Ectodermal cell (in vitro differentiated cells): Measurements from ENCODE around the gene PGS1.

Experiments
- H3K27ac ChIP-seq: 2 replicates; pipeline ENCODE4 v1.7.0; 2013; ENCODE audit warnings: mild to moderate bottlenecking, low read depth, low read length; ENCODE audit not compliant: insufficient read depth, poor library complexity, severe bottlenecking
- H3K27me3 ChIP-seq: 2 replicates; pipeline ENCODE4 v1.7.0; 2013; ENCODE audit warnings: mild to moderate bottlenecking, low read length; ENCODE audit not compliant: insufficient read depth, control insufficient read depth, poor library complexity, severe bottlenecking
- H3K36me3 ChIP-seq: one replicate; pipeline ENCODE4 v1.7.0; 2013; ENCODE audit warnings: low read length; ENCODE audit not compliant: control insufficient read depth, insufficient read depth
- H3K4me1 ChIP-seq: one replicate; pipeline ENCODE4 v1.7.0; 2013; ENCODE audit warnings: low read length; ENCODE audit not compliant: control insufficient read depth, insufficient read depth
- H3K4me3 ChIP-seq: 2 replicates; pipeline ENCODE4 v1.7.0; 2013; ENCODE audit warnings: low read depth, low read length, control low read depth; ENCODE audit not compliant: insufficient read depth
- H3K9me3 ChIP-seq: 2 replicates; pipeline ENCODE4 v1.7.0; 2013; ENCODE audit warnings: mild to moderate bottlenecking, low read length, moderate library complexity; ENCODE audit not compliant: control insufficient read depth
- WGBS, 2 experiments: methylation state at CpG; one replicate each; pipeline ENCODE4 v1.1.7; 2013; ENCODE audit warnings: missing lambda C conversion rate in 2 of 2; 5-methylcytosine and 5-hydroxymethylcytosine counted together

PGS1 gene

DNA sequence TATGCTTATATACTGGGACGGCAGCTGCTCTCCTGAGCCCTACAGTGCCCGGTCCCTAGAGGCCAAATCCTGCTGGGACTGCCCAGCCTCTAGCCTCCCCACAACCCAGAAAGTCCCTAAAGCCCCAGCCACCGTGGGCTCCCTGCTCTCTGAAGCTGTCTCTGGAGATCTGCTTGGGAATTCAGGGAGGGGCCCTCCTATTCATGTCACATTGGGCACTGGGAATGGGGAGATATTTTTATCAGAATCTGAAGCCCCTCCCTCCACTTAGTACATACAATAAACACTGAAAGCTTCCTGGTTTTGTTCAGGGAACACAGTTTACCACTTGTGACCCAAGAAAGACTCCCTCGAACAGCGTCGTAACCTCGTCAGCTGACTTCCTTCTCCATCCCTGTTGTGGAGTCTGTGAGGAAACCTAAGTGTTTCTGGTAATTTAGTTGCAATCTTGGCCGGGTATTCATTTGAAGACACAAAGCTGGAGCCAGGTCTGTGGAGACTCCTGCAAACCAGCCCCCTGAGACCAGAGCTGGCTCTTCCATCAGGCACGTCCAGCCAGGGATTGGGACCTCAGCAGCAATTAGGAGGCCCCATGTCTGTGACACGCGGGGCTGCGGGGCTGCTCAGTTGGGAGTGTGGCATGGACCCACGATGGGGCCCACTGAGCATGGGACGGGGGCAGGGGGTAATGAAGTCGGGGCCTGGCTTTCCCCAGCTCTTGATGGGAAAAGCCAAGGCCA, 38.5 kb downstream of the PGS1 start:
- H3K36me3 ChIP-seq = peaks cover 6% of the 10 kb centered on the region
- no peak overlapping the region for H3K27ac ChIP-seq
- WGBS, 2 experiments = 94 to 95% methylated on average over 15 of the region's 15 CpGs
- no peaks in the 10 kb centered on the region for H3K9me3 ChIP-seq
- no peaks in the 10 kb centered on the region for H3K4me1 ChIP-seq
- H3K27me3 ChIP-seq = no peaks in the 10 kb centered on the region
- no peak overlapping the region for H3K4me3 ChIP-seq

DNA sequence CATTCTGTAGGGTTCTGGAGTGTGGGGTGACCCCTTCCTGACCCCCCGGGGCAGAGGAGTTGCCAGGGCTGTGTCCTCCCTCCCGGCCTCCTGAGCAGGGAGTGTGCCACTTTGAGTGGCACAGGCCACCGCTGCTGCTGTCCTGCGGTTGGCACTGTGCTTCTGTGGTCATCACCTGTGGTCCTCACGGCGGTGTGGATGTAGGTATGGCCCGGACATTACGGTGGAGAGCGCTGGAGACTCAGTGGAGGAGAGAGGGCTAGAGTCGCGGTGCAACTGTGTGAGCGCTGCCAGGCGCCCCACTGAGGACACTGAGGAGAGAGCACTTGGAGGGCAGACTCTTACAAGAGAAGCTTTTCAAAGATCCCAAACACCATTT, 39.1 kb downstream of the PGS1 start:
- Histone ChIP-seq H3K4me1 (peaks cover 5% of the 10 kb centered on the region), H3K9me3 (no peaks in the 10 kb centered on the region), H3K4me3 (no peak overlapping the region), H3K36me3 (peaks cover 6% of the 10 kb centered on the region), H3K27ac (no peak overlapping the region), H3K27me3 (no peaks in the 10 kb centered on the region)
- 95 to 98% methylated on average over 13 of the region's 13 CpGs for WGBS, 2 experiments

DNA sequence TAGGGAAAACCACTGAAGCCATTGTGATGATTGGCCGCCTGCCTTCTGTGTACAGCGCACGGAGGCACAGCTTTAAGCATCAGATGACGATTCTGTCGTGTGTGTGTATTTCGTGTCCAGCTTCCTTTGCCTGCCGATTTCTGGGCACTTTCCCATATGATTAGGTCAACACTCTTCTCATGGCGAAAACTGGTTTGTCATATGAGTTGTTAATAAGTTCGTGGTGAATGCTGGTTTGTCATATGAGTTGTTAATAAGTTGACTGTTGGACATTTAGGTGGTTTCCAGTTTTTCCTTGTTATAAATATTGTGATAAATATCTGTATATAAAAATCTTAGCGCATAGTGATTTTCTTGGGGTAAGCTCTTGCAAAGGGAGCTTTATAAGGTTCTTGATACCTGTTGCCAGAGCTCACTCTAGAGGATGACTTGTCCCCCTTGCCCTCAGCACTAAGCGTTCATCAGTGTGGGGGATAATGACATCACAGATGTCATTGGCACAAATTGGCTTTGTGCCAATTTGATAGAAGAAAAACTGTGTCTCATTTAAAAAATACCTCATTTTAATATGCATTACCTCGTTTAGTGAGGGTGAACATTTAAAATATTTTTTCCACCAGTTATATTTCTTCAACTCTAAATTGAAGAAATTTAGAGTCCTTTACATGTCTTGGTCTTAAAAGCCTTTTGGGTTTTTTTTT, 40.0 kb downstream of the PGS1 start:
- Histone ChIP-seq H3K27ac (no peak overlapping the region), H3K9me3 (no peaks in the 10 kb centered on the region), H3K27me3 (no peaks in the 10 kb centered on the region), H3K36me3 (peaks cover 7% of the 10 kb centered on the region), H3K4me3 (no peak overlapping the region), H3K4me1 (peaks cover 5% of the 10 kb centered on the region)
- WGBS, 2 experiments = 89 to 90% methylated on average over 11 to 12 of the region's 12 CpGs

DNA sequence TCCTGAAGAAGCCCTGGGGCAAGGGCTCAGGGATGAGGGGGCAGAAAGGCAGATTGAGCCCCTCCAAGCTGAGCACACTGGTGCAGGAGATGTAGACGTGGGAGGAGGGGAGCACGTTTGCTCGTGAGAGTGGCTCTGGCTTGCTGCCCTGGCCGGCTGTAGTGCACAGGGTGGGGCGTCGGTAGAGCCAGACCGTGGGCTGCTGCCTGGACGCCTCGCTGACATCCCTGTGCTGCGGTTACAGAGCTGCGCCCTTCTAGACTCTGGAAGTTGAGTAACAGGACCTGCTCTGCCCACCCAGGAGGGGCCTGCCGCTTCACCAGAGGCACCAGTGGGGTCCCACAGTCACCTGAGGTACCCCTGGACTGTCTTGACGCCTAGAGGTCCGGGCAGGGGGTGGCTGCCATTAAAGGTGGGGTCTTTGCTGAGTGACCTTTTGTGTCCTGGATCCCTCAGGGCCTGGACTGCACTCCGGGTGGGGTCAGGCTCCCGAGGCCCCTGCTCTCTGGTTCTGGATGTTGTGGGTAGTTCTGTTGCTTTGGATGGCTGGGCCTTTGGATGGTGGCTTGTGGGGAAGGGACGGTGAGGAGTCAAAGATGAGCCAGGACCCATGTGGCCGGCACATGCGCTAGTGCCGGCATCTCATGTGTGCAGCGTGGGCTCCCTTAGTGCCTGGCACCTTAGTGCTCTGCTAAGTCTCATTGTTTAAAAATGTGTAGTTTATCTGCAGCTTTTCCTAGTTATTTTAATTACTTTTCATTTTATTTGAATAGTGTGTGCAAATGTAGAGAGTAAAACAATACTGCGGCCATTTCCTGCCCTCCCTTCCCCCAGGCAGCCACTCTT, 41.7 kb downstream of the PGS1 start:
- Histone ChIP-seq H3K27me3 (no peaks in the 10 kb centered on the region), H3K4me1 (peaks cover 5% of the 10 kb centered on the region), H3K9me3 (no peaks in the 10 kb centered on the region), H3K4me3 (no peak overlapping the region), H3K27ac (no peak overlapping the region), H3K36me3 (peaks cover 24% of the 10 kb centered on the region)
- 95% methylated on average over 22 of the region's 22 CpGs for WGBS, 2 experiments

DNA sequence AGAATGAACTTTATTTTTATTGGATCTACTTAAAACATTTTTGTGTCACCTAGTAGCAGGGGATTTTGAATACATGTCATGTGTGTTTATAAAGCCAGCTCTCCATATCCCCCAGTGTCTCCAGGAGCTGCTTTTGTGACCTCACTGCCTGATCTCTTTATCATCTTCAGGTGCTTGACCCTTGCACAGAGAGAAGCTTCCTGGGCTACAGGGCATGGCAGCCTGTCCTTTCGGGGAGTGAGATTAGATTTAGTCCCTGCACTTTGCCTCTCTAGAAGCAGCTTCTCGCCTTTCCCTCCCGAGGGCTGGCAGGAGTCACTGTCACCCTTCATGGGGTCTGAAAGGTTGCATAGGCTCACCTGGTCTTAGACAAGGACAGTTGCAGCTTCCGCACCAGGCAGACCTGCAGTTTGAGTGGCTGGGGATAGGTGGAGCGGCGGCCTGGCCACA, 42.7 kb downstream of the PGS1 start:
- Histone ChIP-seq H3K9me3 (no peaks in the 10 kb centered on the region), H3K27ac (no peak overlapping the region), H3K36me3 (peaks cover 24% of the 10 kb centered on the region), H3K27me3 (no peaks in the 10 kb centered on the region), H3K4me3 (no peak overlapping the region), H3K4me1 (peaks cover 5% of the 10 kb centered on the region)
- WGBS, 2 experiments = 89 to 93% methylated on average over 6 of the region's 6 CpGs

DNA sequence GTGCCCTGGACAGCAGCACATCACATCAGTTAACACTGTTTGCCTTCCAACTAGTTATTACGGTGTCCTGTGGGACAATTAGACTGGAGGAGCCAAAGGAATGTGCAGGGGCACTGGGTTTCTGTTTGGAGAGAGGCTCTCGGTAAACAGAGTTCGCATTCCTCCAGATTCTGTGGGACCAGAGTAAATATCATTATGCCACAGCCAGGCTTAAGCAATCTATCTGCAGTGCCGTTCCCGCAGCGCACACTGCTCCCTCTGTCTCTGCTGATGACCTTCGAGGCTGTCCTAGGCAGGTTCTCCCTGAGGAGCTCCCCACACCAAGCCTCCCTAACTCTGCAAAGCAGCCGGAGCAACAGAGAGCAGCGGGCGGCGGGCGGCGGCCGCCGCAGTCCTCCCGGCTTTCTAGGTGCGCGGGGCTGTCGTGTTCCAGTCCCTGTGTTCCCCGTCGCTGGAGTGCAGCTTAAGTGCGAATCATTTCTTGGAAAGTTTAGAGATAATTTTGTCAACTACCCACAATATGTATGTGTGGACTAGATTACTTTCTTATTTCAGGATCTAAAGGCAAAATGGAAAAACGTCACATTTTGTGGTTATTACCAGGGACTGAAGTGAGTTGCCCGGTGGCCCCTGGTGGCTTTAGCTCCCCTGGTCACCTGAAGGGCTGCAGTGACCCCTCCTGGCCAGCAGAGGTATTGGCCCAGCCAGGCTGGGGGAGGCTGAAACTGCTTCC, 43.3 kb downstream of the PGS1 start:
- WGBS, 2 experiments = 86% methylated on average over 24 of the region's 24 CpGs
- peaks cover 5% of the 10 kb centered on the region for H3K4me1 ChIP-seq
- no peak overlapping the region for H3K27ac ChIP-seq
- no peaks in the 10 kb centered on the region for H3K9me3 ChIP-seq
- H3K27me3 ChIP-seq = no peaks in the 10 kb centered on the region
- H3K4me3 ChIP-seq = no peak overlapping the region
- H3K36me3 ChIP-seq = peaks cover 24% of the 10 kb centered on the region

GRCh38 chr17:78422267-78422605, 43.8 kb downstream of the PGS1 start:
- Histone ChIP-seq H3K4me1 (peaks cover 5% of the 10 kb centered on the region), H3K9me3 (no peaks in the 10 kb centered on the region), H3K27ac (no peak overlapping the region), H3K4me3 (no peak overlapping the region), H3K27me3 (no peaks in the 10 kb centered on the region), H3K36me3 (peaks cover 24% of the 10 kb centered on the region)
- 82% methylated on average over 8 of the region's 8 CpGs for WGBS, 2 experiments

DNA sequence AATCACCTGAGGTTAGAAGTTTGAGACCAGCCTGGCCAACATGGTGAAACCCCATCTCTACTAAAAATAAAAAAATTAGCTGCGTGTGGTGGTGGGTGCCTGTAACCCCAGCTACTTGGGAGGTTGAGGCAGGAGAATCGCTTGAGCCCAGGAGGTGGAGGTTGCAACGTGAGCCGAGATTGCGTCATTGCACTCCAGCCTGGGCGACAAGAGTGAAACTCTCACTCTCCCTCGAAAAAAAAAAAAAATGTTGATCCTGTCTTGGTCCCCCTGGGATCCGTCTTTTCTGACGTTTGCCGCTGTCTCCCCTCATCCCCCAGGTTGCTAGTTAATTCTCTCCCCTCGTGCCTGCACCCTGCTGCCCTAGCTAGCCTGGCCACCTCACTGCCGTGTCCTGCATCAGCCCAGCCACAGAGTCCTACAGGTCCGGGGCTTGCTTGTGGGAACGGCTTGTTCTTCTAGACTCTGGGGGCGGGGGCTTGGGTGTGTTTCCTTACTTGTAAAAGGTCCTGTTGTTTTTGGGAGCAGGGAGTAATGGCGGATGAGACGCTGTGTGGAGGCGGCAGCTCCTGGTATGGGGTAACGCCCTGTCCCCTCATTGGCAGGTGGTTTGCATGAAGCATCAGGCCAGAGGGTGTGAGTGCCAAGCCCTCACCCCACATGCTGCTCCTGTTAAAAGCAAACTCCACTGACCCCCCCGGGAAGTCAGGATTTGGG, 44.6 kb downstream of the PGS1 start:
- Histone ChIP-seq H3K27ac (no peak overlapping the region), H3K27me3 (no peaks in the 10 kb centered on the region), H3K9me3 (no peaks in the 10 kb centered on the region), H3K4me1 (peaks cover 5% of the 10 kb centered on the region), H3K4me3 (no peak overlapping the region), H3K36me3 (peaks cover 24% of the 10 kb centered on the region)
- 93 to 94% methylated on average over 20 of the region's 20 CpGs for WGBS, 2 experiments

DNA sequence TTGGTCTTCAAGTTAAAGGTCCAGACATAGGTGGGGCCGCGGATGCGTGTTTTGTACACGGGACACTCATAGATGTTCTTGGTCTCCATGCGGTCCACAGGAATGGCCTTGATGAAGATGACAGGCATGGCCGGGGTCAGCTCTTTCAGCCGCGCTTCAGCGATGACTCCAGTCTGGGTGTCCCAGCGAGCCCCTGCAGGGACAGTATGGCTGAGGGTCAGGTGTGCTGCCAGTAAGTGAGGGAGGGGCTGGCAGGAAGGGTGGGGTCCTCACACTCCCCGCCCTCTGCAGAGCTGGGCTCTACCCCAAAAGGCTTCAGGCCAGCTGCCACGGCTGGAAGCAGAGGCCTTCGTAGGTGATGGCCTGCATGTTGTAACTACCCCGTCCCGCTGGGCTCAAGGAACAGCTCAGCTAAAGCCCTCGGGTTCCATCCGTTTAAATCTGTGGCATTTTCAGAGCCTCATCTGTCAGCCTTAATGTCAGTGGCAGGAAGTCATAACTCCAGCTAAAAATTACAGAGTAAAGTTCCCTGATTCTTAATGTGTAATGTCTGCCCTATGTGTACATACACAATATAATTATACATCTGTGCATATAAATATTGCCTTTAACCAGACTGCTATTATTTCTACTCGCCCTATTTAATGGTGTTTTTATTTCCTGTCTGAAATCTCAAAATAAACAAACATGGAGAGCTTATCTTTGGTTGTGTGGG, 45.7 kb downstream of the PGS1 start:
- H3K4me3 ChIP-seq = no peak overlapping the region
- no peaks in the 10 kb centered on the region for H3K27me3 ChIP-seq
- 89 to 90% methylated on average over 17 to 18 of the region's 18 CpGs for WGBS, 2 experiments
- H3K27ac ChIP-seq = no peak overlapping the region
- H3K4me1 ChIP-seq = peaks cover 9% of the 10 kb centered on the region
- H3K9me3 ChIP-seq = no peaks in the 10 kb centered on the region
- H3K36me3 ChIP-seq = peaks cover 24% of the 10 kb centered on the region
